Hematopoietic multipotent progenitor cell treated with erythropoietin and hydrocortisone succinate and interleukin-3 and kit ligand, for 15 days (in vitro differentiated cells): ENCODE data around the gene ZNF445.
A peak's percentile ranks its signal among the peaks of the same experiment; 100 is the strongest.
"Not testable (repeated sequence)": the region's sequence is repeated elsewhere in the genome, so short reads cannot be mapped to it uniquely, and the experiment has no call there.

Experiments used
- DNase-seq: peaks from one replicate; pipeline ENCODE4 v3.0.0-alpha.2; 2015; ENCODE audit warnings: low spot score

ZNF445 gene

DNA sequence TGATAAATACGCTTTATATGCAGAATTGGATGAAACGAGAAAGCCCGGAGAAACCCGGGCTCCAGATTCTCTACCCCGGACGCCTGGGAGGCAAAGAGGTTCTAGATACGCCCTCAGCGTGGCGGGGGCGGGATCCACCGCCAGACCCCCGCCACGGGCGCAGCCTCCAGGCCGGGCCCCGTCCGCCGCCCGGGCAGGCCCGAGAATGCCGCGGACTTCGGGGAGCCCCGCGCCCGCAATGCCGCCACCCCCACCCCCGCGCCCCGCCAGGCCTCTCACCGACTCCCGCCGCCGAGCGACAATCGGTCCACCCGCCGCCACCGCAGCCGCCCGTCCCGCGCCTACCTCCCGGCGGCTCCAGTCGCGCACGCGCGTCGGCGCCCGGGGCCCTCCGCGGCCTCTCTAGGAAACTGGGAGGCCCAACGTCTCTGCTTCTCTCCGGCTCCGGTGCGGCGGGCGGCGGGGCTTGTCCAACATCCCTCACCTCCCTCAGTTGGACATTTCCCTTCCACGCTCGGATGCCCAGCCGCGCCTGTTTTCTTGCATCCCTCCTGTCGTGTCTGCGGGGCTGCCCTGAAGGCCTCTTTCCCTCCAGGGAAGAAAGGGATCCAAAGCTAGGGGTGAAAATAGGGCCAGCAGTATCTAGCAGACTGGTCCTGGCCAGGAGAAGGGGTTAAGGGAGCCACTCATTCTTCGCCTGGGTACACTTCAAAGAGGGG is at the start of gene ZNF445:
Gene ZNF445, minus strand, starts transcription at position 359 of the 719 bp plus-strand sequence. CDS start 22,121 bp downstream, outside the sequence.
- peak; percentile 70 for DNase-seq

DNA sequence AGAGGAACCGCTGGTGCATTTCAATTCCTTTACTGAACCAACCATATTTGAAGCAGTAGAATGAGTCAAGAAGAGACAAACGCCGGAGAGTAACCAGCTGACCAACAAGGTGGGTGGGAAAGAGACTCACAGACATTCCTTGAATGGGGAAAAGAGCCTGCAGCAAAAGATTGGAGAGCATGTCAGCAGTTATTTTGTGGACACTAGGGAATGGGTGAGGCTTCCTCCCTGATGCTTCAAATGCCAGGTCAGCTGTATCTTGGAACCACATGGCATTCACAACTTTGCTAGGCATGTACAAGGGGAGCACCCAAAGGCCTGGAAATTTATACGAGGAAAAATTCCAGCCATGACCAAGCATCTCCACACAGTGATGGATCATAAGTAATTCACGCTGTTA is 47.6 kb upstream of the ZNF445 start:
- no peak for DNase-seq

DNA sequence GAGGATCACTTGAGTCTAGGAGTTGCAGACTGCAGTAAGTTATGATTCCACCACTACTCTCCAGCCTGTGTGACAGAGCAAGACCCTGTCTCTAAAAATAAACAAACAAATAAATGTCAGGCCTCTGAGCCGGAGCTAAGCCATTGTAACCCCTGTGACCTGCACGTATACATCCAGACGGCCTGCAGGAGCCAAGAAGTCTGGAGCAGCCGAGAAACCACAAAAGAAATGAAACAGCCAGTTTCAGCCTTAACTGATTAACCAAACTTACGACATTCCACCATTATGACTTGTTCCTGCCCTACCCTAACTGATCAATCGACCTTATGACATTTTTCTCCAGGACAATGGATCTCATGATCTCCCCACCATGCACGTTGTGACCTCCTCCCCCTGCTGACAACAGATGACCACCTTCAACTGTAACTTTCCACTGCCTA is 45.0 kb upstream of the ZNF445 start:
- no peak for DNase-seq

DNA sequence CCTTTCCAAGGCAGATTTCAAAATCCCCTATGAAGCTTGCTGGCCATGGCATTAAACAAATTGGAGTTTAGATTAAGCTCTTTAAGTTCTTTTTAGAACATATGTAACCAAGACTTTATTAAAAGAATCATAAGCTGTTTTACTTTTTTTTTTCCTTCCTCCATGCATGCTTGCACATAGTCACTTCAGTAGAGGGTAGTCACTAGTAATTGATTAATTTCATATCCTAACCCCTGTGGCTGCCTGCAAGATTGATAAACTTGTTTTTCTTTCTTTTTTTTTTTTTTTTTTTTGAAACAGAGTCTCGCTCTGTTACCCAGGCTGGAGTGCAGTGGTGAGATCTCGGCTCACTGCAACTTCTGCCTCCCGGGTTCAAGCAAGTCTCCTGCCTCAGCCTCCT is 44.3 kb upstream of the ZNF445 start:
- DNase-seq: no peak

DNA sequence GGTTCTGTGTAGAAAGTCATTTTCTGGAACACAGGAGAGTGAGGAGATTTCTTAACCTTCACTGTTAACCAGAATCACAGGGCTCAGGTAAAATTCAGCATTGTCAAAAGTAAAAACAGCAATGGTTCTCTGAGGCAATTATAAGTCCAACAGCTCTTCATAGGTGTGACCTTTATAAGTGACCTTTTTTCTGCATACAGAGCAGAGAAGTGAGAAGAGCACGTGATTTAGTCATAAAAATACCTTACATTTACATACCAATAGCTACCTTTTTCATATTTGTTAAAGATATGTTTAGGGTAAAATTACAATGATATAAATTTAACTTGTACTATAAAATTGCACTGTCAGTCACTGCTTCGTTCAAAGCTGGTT is 41.3 kb upstream of the ZNF445 start:
- no peak for DNase-seq

DNA sequence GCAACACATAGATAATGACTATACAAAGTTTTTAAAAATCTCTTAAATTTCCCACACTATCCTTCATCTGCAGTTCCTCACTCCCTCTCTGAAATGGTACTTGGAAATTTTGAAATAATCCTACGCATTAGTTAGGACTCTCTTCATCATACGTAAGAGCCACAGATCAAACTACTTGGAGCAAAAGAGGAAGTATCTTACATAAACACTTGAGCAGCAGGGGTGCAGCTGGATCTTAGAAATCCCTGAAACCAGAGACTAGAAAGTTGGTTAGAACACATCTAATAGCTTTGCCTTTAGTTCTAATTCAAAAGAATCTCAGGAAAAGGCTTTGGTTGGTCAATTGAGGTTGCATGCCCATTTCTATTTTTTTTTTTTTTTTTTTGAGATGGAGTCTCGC is 38.8 kb upstream of the ZNF445 start:
- no peak for DNase-seq

DNA sequence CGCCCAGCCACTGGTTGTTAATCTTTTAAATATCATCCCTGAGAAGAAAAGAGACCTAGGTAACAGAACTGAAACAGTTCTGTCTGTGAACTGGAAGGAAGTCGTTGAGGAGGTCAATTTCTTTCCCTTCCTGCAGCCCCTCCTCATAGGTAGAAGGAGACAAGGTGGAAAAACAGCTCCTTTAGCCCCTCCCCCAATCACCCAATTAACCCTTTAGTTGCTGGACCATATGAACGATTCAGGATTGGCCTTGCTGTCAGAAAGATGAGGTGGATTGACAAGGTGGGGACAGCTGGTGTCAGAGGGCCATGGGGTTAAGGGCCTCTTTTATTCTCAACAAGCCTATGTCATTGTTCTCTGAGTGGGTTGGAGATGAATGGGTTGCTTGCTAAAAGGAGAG is 36.0 kb upstream of the ZNF445 start:
- no peak for DNase-seq

DNA sequence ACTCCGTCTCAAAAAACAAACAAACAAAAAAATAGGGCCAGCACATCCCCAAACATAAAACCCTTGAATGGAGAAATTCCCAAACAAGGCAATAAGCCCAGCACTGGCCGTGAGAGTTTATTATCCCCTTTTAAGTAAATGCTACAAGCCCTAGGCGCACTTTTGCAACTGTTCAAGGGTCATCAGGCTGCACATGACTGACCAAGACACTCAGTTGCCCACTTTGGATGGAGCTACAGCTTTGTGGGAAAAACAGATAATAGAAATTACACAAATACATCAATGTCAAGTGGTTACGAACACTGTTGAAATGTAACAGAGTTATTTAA is 33.7 kb upstream of the ZNF445 start:
- DNase-seq: no peak

DNA sequence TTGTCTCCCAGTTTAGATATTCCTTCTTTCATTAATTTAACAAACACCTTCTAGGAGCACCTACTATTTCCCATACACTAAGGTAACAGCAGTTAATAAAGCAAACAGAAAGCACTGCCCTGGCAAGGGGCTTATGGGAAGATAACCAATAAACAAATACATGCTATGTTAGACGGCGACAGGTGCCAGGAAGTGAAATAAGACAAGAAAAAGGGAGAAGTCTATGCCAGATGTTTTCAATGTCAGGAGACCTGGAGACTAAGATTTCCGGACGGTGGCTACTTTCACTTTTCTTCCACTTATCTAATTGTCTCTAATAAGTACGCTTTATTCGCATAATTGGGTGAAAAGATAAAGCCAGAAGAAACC is 32.5 kb upstream of the ZNF445 start:
- DNase-seq: peak; percentile 16

DNA sequence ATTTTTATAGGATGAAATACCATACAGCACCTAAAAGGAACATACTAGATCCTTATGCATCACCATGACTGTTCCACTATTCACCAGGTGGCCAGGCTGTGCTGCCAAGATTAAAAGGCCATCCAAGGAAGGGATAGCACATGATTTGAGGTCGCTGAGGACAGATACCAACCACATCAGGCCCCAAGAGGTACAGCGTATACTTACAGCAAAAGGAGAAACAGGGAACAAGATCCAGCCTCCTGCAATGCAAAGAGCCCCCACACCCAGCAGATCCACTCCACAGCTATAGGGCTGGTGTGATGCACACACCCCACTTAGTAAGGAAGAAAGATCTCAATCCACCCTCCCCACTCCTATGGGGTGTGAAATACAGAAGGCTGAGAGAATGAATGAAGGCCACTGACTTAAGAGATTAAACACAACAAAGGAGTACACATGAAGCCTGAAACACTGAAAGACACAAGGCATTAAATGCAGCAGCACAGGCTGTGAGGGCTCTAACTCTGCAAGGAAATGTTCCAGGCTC is 32.0 kb upstream of the ZNF445 start:
- DNase-seq: peak; percentile 10

DNA sequence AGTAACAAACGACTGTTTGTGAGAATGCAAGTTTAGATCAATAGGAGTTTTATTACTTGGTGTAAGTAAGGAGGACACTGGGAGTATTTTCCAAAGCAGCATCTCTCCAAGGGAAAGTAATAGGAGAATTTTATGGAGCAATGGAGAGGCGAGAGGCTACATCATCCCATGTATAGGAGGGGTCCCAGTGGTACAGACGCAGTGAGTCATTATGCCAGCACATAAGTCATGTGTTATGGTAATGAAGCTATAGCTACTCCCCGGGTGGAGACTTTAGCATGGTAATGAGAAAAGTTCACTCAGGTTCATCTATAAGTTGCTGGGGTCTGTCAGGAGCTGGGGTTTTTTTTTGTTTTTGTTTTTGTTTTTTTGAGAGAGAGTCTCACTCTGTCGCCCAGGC is 29.5 kb upstream of the ZNF445 start:
- DNase-seq: no peak

DNA sequence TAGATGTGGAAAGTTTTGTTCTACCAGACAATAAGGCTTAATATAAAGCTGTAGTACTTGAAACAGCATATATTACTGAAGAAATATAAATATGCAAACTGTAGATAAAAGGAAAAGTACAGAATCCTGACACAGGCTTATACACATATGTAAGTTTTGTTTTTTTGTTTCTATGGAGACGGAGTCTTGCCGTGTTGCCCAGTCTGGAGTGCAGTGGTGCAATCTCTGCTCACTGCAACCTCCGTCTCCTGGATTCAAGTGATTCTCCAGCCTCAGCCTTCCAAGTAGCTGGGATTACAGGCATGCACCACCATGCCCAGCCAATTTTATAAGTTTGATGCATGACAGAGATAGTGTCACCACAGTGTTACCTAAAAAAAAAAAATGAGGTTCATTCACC is 29.1 kb upstream of the ZNF445 start:
- DNase-seq: no peak

DNA sequence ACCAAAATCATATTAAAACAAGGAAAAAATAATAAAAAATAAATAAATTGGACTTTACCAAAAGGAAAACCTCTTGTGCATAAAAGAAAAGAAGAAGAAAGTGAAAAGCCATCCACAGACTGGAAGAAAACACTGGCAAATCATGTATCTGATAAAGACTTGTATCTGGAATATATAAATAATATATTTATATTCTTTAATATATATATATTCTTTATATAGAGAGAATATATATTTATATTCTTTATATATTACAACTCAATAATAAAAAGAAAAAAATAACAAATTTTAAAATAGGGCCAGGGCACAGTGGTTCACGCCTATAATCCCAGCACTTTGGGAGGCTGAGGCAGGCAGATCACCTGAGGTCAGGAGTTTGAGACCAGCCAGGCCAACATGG is 27.1 kb upstream of the ZNF445 start:
- DNase-seq: no peak

DNA sequence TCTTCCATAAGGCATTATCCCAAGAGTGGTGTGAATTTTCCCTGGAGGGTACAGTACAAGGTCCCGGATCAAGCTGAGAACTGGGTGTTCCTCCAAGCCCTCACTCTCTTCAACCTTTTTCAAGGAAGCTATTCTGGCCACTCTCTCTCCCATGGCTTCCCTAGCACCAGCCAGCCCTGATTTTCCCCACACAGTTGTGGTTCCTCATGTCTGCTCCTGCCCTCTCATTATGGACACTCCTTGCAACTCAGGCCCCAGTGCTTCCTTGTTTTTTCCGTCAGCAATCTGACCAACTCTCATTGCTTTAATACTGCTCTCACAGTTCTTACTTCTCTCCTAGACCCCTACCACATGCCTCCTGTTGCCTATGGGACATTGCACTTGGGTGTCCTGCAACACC is 25.7 kb upstream of the ZNF445 start:
- DNase-seq: not testable (repeated sequence)

DNA sequence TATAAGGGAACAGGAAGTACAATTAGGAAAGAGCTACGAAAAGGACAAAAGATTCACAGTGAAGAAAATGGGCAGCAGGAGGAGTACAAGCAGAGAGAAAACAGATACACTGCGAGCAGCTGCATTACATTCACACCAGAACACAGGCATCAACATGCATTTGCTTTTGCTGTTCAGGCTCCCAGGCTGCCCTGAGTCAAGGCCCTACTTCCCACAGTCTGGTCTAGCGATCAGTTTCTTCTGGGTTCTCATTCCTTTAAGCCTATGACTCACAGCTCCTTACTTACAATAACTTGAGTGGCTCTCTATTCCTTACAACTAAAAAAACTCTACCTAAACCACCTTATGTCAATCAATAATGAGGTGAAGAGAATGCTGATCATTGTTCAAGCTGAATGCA is 24.5 kb upstream of the ZNF445 start:
- DNase-seq: no peak

DNA sequence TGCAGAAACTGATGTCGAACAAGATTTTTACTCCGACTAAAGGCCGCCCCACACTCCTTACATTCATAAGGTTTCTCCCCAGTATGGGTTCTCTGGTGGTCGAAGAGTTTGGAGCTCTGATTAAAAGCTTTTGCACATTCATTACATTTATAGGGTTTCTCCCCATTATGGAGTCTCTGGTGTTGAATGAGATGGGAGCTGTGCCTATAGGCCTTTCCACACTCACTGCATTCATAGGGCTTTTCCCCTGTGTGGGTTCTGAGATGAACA is 22.4 kb upstream of the ZNF445 start:
- DNase-seq: not testable (repeated sequence)

DNA sequence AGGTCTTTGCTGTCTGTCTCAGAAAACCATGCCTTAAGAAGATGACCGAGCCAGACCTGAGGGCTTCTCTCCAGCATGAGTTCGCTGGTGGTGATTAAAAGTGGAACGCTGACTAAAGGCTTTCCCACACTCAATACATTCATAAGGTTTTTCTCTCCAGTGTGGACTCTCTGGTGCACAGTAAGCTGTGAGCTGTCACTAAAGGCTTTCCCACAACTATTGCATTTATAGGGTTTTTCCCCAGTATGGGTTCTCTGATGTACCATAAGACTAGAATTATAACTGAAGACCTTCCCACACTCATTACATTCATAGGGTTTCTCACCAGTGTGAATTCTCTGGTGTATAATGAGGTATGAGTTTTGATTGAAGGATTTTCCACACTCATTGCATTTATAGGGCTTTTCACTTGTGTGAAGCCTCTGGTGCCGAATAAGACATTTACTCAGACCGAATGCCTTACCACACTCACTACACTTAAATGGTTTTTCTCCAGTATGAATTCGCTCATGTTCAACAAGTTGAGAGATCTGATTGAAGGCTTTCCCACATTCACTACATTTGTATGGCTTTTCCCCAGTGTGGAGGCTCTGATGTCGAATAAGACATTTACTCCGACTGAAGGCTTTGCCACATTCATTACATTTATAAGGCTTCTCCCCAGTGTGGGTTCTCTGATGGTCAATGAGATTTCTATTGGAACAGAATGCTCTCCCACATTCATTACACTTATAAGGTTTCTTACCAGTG is 21.9 kb upstream of the ZNF445 start:
- DNase-seq: no peak

DNA sequence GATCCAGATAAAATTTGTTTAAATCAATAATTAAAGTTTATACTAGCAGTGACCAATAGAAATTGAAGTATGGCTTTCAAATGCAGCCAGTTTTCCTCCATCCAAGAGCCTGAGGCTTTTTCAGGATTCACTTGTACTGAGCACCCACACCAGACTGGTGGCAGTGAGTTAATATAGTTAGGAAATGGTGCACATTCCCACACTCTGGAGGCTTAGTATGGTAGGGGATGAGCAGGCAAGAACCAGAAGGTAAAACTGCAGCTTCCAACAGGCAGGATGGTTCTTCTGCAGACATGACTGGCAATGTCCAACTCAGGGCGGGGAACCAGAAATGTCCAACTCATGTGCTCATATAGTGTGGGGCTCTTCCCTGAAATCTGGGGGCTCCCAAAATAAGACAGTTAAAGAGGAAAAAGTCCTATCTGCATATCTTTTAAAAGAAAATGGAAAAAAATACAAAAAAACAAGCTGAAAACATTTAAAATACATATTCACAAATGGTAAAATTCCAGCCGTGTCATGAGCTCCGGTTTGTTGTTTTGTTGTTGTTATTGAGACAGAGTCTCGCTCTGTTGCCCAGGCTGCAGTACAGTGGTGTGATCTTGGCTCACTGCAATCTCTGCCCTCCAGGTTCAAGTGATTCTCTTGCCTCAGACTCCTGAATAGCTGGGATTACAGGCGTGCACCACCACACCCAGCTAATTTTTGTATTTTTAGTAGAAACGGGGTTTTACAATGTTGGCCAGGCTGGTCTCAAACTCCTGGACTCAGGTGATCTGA is 18.4 kb upstream of the ZNF445 start:
- DNase-seq: no peak

DNA sequence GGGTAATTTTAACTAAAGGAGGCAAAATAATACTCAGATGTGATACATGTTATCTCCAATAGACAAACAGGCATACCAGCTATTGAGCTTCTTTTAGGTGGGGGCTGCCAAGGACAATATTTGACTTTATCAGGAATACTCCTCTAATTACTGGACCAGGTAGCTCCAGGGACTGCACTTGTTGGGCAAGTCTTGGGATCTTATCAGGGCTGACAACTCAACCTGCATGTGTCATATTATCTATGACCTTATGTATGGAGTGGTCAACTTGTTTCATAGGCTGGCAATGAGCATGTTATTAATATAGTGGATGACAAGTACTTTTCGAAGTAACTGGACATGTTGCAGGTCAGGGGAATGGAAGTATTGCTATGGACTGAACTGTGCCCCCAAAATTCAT is 15.0 kb upstream of the ZNF445 start:
- DNase-seq: no peak

DNA sequence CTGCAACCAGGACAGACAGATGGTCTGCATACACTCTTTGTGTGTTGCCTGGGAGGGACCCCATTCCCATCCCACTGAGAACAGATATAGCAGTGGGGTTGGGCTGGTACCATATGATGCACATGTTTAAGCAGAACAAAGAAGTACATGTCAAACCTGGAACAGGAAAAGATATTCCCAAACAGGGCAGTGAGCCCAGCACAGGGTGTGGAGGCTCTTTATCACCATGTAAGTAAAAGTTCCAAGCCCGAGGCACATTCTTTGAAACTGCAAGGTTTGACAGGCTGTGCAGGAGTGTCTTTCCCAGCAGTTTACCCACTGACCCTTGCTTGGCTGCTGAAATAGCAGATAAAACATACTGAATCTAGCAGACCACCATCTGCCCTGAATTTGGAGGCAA is 5.3 kb upstream of the ZNF445 start:
- DNase-seq: no peak

DNA sequence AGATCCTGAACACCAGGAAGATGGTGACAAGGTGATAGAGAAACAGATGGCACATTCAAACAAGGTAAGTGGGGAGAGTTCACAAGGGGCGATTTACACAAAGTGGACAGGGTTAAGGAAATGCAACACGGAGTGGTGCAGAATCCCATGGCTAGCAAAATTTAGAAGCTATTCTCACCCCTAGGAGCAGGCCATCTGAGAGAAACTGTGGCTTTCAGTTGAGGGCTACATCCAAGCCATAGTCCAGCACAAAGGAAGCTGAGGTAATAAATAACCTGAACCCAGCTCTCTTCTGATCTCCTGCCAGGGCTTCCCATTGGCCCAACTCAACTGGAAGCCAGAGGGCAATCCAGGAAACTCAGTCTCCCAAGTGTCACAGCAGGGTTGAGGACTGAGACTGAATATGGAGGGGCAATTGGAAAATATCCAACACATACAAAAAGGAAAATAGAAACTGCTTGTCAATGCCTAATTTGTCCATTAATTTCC is 1.2 kb upstream of the ZNF445 start:
- DNase-seq: no peak

DNA sequence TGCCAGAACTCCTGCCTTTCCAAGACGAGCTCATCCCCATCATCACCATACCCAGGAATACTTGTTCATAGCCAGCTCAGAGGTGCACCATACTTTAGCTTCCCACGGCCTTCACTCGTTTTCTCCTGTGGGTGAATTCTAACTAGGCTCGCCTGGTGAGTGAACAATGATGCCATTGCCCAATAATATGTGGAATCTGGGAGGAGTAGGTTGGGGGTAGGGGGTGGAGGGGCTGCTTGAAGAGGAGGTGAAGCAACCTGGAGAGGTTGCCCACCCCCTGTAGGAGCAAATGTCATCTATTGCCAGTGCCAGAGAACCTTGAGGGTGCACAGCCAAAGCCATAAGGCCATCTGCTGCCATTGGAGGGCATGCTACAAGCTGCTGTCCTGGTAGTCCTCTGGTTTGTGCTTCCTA is 592 bp upstream of the ZNF445 start:
- DNase-seq: no peak

DNA sequence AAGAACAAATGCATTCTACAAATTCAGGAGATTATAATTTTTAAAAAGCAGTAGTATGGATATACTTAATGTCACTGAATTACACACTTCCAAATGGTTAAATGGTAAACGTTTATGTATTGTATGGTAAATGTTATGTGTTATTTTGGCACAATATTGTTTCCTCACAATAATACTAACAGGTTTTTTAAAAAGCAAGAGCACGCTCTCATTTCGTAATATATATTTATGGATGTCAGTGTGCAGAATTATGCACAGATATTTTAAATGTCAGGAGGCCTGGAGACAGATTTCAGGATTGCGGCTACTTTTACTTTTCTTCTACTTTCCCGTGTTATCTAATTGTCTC is 533 bp downstream of the ZNF445 start:
- DNase-seq: no peak
